Glomerular visceral epithelial cell (primary cell): Measurements from ENCODE around the gene CNR1.
"Not testable (repeated sequence)": the region's sequence is repeated elsewhere in the genome, so short reads cannot be mapped to it uniquely, and the experiment has no call there.

ENCODE experiments used
- DNase-seq: peaks from one replicate; pipeline ENCODE4 v3.0.0-alpha.2; 2016; ENCODE audit errors: extremely low spot score

The CNR1 gene

GRCh38 chr6:88165844-88166492 is at the start of gene CNR1:
TSS of gene CNR1 (minus strand) at chr6:88166347. CDS start at chr6:88145274, 21,073 bp downstream.
- DNase-seq: peak; percentile 55

- DNase-seq: no peak
These were observed 45.3 kb upstream of the CNR1 start for GRCh38 chr6:88211446-88211845.

GRCh38 chr6:88209301-88209700 is 43.2 kb upstream of the CNR1 start:
- no peak for DNase-seq

- DNase-seq: no peak
These were observed 42.6 kb upstream of the CNR1 start for GRCh38 chr6:88208726-88209125.

- DNase-seq: not testable (repeated sequence)
These were observed 35.6 kb upstream of the CNR1 start for GRCh38 chr6:88201734-88202133.

GRCh38 chr6:88184921-88185320 is 18.8 kb upstream of the CNR1 start:
- no peak for DNase-seq

DNA sequence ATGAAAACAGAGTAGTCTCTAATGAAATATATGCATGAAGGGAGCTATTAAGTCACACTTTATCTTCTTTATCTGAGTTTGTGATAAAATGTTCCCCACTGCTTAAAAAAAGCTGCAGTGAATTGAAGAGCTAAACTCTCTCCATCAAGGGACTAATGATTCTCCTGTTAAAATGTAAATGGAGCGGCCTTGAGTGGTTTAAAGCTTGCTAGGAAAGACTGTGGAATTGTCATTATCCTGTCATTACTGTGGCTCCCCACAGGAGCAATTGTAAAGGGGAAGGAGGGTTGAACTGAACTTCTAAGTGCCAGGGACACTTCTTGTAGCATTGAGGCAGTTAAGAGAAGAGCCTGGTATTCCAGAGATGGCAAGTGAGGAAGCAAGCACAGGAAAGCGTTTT is 17.3 kb upstream of the CNR1 start:
- DNase-seq: no peak

- DNase-seq: no peak
These were observed 13.5 kb upstream of the CNR1 start for GRCh38 chr6:88179692-88180091.

DNA sequence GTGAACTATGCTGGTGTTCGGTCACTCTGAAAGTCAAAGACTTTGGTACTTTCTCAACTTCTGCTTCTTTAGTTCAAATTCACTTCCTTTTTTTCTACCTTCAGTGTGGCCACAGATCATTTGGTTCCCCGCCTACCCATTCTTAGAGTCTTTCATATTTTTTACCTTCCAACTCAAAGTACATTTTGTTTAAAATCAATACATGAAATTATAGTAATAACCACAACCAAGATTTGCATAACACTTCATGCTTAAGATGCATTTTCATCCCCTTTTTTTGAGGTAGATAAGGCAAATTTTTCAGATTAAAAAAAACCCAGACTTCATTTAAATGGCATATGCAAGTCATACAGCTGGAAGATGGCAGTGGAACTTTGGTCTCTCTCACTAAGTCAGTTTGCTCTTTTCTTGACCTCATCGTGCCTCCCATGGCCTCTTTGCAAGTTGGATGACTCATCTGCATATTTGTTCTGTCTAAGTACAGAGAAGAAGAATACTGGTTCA is 11.9 kb upstream of the CNR1 start:
- DNase-seq: peak; percentile 30

DNA sequence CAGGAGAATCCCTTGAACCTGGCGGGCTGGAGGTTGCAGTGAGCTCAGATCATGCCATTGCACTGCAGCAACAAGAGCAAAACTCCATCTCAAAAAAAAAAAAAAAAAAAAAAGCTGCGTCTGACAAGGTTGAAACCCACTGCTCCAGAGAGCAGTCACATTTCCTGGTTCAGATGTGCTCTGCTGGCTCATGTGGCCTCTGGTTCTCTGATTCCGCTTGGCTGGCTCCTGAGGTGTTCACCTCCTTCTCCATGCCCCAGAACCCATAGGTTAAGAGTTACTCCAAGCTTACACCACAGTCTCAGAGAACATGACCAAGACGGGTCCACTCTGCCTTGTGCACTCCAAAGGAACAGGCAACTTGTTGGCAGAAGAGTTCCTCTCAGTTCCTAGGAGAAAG is 8.8 kb upstream of the CNR1 start:
- DNase-seq: no peak

- no peak for DNase-seq
These were observed 5.2 kb upstream of the CNR1 start for GRCh38 chr6:88171312-88171711.

DNA sequence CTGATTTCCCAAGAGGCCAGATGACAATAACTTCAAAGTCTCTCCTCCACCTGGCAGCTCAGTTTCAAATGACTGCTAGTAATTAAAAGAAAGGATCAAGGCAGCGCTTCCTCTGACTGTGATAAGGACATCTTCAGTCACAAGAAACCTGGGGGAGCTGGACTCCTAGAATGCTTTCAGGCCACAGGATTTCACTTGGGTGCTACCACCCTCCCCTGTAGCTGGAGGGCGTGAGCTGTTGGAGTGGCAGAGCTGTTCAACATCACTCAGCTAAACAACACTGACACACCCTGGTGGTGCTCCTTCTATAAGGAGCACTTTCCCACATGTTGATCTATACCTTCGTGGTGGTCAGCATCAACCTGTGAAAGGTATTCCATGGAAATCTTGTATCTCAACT is 2.2 kb upstream of the CNR1 start:
- no peak for DNase-seq

DNA sequence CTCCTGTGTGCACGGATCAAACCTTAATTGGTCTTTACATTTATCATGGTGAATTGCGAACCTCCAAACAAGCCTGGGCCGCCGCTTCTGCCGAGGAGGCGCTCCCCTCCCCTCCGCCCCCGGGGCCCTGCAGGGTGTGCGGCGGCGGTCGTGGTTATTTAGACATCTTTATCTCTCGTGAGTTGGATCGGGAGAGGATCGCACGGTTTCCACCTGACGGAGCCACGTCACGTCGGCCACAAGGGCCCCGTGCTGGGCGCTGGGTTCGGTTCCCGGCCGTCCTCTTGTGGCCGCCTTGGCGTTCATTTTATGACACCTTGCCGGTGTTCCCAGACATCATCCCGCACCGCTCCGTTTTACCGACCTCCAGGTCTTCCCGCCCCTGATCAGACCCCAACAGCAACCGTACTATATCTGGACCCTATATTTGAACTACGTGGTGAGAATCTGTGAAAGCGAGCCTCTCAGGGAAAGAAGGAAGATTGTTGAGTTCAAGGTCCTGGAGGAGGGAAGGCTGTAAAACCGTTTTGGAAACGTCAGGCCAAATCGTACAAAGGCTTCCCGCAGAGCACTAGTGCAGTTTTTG is 1.3 kb upstream of the CNR1 start:
- no peak for DNase-seq

DNA sequence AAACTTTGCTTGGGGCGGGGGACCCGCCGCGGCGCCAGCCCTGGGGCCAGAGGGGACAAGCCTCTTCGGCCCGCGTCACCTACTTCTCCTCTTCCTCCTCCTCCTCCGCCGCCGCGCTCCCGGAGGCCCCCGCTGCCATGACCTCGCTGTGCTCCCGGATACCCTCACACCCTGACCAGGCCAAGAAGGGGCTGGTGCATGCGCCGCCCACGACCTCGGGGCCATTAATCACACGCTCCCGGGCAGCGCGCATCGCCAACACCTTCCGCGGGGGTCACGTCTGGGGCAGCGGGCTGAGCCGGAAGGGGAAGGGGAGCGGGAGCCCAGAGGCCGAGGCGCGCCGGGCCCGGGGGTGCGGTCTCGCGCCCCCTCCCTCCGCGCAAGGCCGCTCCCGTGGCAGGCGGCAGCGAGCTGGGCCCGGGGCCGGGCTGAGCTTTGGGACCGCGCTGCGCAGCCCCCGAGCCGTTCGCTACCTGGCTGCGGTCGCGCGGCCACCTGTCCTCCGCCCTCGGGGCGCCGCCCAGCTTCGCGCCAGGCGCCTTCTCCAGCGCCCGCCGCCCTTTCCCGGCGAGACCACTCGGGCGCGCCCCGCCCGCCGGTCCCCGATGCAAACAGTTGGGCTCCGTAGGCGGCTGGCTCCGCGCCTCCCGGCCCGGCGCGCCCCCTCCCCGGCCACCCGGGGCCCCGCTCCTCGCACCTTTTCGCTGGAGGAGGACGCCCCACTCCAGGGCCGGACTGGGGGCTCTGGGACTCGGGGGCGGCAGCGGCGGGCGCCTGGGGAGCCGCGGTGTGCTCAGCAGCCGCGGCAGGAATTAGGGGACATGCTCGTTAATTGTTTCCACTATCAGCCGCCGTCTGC is 575 bp upstream of the CNR1 start:
- DNase-seq: peak; percentile 17

DNA sequence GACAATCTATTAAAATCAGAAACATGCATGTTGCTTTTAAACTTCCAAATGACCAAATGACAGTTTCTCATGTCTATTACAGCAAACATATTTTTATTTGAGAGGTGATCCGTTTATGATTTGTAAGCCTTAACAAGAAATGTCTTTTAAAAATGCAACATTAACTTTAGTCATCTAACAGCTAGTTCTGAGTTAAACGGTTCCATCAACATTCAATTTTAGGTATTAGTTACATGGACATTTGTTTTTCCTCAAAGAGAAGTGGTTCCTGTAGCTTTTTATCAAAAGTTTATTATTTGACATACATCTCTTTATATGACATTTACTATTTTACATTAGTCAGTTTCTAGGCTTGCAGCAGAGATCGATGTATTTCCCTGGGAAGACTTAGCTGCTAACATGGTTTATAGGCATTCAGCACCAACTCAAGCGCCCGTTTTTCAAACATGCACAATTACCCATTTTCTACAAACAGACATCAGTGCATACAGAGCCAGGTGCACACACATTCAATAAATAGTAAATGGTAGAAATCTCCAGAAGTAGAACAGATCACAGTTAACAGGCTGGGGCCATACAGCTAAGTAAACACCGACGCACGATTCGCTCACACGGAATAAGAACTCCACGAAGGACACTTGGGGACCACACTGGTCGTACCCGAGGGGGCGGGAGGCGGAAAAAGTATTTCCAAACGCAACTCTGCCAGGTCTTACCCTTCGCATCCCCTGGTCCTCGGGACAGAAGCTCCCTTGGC is 882 bp downstream of the CNR1 start:
- peak; percentile 3 for DNase-seq

- DNase-seq: no peak
These were observed 2.1 kb downstream of the CNR1 start for GRCh38 chr6:88164061-88164460.

DNA sequence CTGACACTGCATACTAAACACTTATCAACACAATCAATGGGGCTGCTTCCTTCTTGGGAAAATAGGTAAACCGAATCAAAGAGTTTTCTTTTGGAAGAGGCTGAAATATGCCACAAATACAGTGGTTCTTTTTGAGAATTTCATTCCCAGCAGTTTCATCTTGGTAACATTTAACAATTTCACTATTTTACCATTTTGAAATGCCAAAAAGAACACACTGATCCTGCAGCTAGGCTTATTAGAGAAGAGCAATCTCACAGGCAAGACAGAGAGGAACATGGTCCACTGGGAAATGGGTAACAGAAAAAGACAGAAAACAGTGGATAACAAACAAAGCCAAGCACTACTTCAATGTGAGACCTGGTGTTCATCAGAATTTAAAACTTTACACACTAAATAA is 2.5 kb downstream of the CNR1 start:
- no peak for DNase-seq

DNA sequence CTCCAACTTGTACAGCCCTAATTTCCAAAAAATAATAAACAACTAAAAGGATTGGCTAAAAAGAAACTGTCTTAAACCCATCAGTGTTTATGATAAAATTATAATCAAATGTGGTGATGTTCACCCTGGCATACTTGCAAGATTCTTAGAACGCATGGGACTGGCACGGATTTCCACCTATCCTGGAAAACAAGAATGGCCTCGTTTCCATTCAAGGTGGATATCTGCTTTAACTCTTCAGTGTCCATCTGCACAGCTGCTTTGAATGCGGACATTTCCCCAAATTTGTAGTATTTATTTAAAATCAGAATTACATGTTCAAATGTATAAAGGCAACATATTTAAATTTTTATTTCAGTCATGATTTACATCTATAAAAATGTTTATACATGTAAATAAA is 4.2 kb downstream of the CNR1 start:
- DNase-seq: no peak

- DNase-seq: no peak
These were observed 9.0 kb downstream of the CNR1 start for GRCh38 chr6:88157106-88157505.

- DNase-seq: no peak
These were observed 20.7 kb downstream of the CNR1 start for GRCh38 chr6:88145298-88145963.

- no peak for DNase-seq
These were observed 21.4 kb downstream of the CNR1 start for GRCh38 chr6:88144637-88145297.
